Peyer's patch (tissue), 4 donors: ENCODE data around the gene SMARCB1. TPM values are rescaled to one million over a fixed set of nuclear protein-coding genes. Genes with fewer than 3 reads are reported as not detected.
"Not testable (repeated sequence)": the region's sequence is repeated elsewhere in the genome, so short reads cannot be mapped to it uniquely, and the experiment has no call there.

Experiments used
- DNase-seq, 3 donors: peaks; one replicate each; pipeline ENCODE4 v3.0.0-alpha.2; 2017 to 2019
- H3K27ac ChIP-seq, 4 donors: fragments of 200-600 bp; sonication (generic); one replicate each; pipeline ENCODE4 v1.5.1; 2016 to 2019
- H3K27me3 ChIP-seq, 2 donors: fragments of 200-600 bp; sonication (generic); one replicate each; pipeline ENCODE4 v1.5.1; 2019
- H3K36me3 ChIP-seq, 3 donors: fragments of 200-600 bp; sonication (generic); one replicate each; pipeline ENCODE4 v1.5.1; 2016 to 2019
- H3K4me1 ChIP-seq, 4 donors: fragments of 200-600 bp; sonication (generic); one replicate each; pipeline ENCODE4 v1.5.1; 2016 to 2019
- H3K4me3 ChIP-seq, 4 donors: fragments of 200-600 bp; sonication (generic); 1 replicate in 3 of 4; 2 replicates in 1 of 4; pipeline ENCODE4 v1.5.1; 2016 to 2019; ENCODE audit warnings: mild to moderate bottlenecking in 1 of 4
- H3K9me3 ChIP-seq, 4 donors: fragments of 200-600 bp; sonication (generic); one replicate each; pipeline ENCODE4 v1.5.1; 2016 to 2019; ENCODE audit warnings: mild to moderate bottlenecking in 1 of 4
- CTCF ChIP-seq, 6 experiments: fragments of 450-650 bp in 4 of 6; fragments of 200-600 bp in 2 of 6; sonication (generic) in 1 of 6; IDR thresholded peaks; one replicate each; pipeline ENCODE4 v1.5.1; 2017 to 2019; ENCODE audit warnings: antibody characterized with exemption in 6 of 6, mild to moderate bottlenecking in 3 of 6, moderate library complexity in 1 of 6
- POLR2A ChIP-seq, 2 donors: fragments of 450-650 bp; IDR thresholded peaks; one replicate each; pipeline ENCODE4 v1.5.1; 2017; ENCODE audit warnings: antibody characterized with exemption in 2 of 2, mild to moderate bottlenecking in 2 of 2, moderate library complexity in 2 of 2
- total RNA-seq, 4 donors: library from RNA; depleted of rRNA; stranded (reverse); fragments of >200 nt; gene quantifications; one replicate each; pipeline ENCODE4 v1.1.0, GENCODE V29; 2016

The SMARCB1 gene
- total RNA-seq, 4 donors from 2014 or later: 45.7 to 94.9 (median 77.0) TPM

- Histone ChIP-seq H3K36me3 (no peaks in the 10 kb centered on the region), H3K9me3 (no peaks in the 10 kb centered on the region), H3K4me1 (peaks cover 0 to 8% (median 2%) of the 10 kb centered on the region in 4 donors), H3K27me3 (no peaks in the 10 kb centered on the region), H3K4me3 (no peak overlapping the region), H3K27ac (no peak overlapping the region)
- TF ChIP-seq CTCF (IDR thresholded peaks at IDR 0.05) (peak in 4 of 6 experiments; percentile 30 to 45 (median 34)), POLR2A (IDR thresholded peaks at IDR 0.05) (no peak)
- no peak for DNase-seq
Measured at GRCh38 chr22:23862103-23862502, 75.3 kb downstream of the SMARCB1 start.

DNA sequence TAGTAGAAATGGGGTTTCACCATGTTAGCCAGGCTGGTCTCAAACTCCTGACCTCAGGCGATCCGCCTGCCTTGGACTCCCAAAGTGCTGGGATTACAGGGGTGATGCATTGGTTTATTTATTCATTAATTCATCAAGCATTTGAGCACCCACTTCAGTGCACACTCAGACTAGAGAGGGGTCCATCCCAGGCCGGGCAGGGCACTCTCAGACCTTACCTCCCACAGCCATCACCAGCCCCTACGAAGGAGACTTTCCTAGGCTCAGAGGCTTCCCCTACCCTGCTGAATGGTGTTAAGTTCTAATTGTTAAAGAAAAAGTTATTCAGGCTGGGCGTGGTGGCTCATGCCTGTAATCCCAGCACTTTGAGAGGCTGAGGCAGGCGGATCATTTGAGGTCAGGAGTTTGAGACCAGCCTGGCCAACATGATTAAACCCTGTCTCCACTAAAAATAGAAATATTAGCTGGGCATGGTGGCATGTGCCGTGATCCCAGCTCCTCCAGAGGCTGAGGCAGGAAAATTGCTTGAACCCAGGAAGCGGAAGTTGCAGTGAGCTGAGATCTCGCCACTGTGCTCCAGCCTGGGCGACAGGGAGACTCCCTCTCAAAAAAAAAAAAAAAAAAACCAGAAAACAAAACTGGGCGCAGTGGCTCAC, 77.9 kb downstream of the SMARCB1 start:
- H3K9me3 ChIP-seq, H3K27ac ChIP-seq, H3K4me3 ChIP-seq, DNase-seq, H3K4me1 ChIP-seq, H3K27me3 ChIP-seq, H3K36me3 ChIP-seq: not testable (repeated sequence)

DNA sequence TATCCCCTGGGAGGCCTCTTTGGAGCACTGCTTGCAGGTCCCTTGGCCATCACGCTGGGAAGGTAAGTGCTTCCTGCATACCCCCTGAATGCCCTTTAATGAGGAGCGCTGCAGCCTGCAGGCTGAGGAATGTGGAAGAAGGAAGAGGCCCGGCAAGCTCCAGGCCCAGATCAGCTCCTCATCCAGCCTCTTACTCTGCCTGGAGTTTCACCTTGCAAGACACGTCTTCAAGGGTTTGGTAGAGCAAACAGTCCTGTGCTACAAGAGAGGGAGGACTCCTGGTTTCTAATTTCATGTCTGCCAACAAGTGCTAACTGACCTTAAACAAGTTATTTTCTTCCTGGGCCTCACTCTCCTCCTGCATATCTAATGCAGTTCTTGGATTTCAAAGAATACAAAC, 81.8 kb downstream of the SMARCB1 start:
- no peak for DNase-seq
- no peaks in the 10 kb centered on the region for H3K27me3 ChIP-seq
- no peak overlapping the region for H3K27ac ChIP-seq
- H3K9me3 ChIP-seq: no peaks in the 10 kb centered on the region
- H3K4me1 ChIP-seq: no peaks in the 10 kb centered on the region
- no peak overlapping the region for H3K4me3 ChIP-seq
- TF ChIP-seq CTCF (IDR thresholded peaks at IDR 0.05) (no peak), POLR2A (IDR thresholded peaks at IDR 0.05) (no peak)
- peaks cover 0 to 7% (median 0%) of the 10 kb centered on the region in 3 donors for H3K36me3 ChIP-seq

GRCh38 chr22:23874871-23875270, 88.1 kb downstream of the SMARCB1 start:
- no peaks in the 10 kb centered on the region for H3K36me3 ChIP-seq

GRCh38 chr22:23875801-23876200, 89.0 kb downstream of the SMARCB1 start:
- Histone ChIP-seq H3K27ac (no peak overlapping the region), H3K27me3 (no peaks in the 10 kb centered on the region), H3K4me1 (no peaks in the 10 kb centered on the region), H3K36me3 (no peaks in the 10 kb centered on the region), H3K9me3 (no peaks in the 10 kb centered on the region), H3K4me3 (no peak overlapping the region)
- no peak for TF ChIP-seq CTCF (IDR thresholded peaks at IDR 0.05)
- no peak for TF ChIP-seq POLR2A (IDR thresholded peaks at IDR 0.05)
- DNase-seq: no peak

More at GRCh38 chr22:23874871-23875270, 88.1 kb downstream of the SMARCB1 start:
- no peak for TF ChIP-seq POLR2A (IDR thresholded peaks at IDR 0.05)
- TF ChIP-seq CTCF (IDR thresholded peaks at IDR 0.05): no peak
- Histone ChIP-seq H3K9me3 (no peaks in the 10 kb centered on the region), H3K27ac (no peak overlapping the region), H3K4me1 (no peaks in the 10 kb centered on the region), H3K4me3 (no peak overlapping the region), H3K27me3 (no peaks in the 10 kb centered on the region)
- no peak for DNase-seq

DNA sequence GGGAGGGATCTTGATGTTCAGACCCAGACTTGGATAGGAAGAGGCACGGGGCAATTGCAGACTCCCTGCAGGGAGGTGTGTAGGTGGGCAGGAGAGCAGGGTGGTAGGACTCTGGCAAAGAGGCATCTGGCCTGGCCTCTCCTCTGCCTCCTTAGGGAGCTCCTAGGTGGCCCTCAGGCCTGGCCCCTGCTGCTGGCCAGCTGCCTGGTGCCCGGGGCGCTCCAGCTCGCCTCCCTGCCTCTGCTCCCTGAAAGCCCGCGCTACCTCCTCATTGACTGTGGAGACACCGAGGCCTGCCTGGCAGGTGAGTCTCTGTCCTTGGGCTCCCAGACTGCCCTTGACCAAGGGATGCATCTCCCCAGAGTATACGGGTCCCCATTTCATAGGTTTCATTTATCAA, 90.8 kb downstream of the SMARCB1 start:
- Histone ChIP-seq H3K27me3 (no peaks in the 10 kb centered on the region), H3K4me1 (no peaks in the 10 kb centered on the region), H3K36me3 (no peaks in the 10 kb centered on the region), H3K9me3 (no peaks in the 10 kb centered on the region), H3K27ac (no peak overlapping the region), H3K4me3 (no peak overlapping the region)
- TF ChIP-seq POLR2A (IDR thresholded peaks at IDR 0.05) (no peak), CTCF (IDR thresholded peaks at IDR 0.05) (no peak)
- DNase-seq: no peak
